RKO (cell line): ENCODE measurements around the gene C11orf97.
"Not testable (repeated sequence)": the region's sequence is repeated elsewhere in the genome, so short reads cannot be mapped to it uniquely, and the experiment has no call there.

Experiments used
- DNase-seq: peaks from one replicate; pipeline ENCODE4 v3.0.0-alpha.2; 2016; ENCODE audit warnings: low spot score

C11orf97 gene

DNA sequence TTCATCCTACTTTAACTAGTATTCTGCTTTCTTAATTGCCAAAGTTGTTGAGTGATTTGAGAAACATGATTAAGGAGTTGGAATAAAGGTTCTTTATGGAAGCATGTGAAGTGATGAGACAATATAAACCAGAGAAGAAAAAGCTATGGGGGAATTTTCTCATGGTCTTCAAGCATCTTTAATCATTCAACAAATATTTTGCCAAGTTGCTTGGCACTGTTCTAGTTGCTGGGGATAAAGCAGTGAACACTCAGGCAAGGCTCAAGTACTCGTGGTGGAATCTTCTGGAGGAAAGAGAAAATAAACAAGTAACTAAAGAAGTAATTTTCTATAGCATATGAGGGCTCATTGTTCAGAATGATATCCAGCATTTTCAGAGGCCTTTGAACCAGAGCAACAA is 45.7 kb downstream of the C11orf97 start:
- no peak for DNase-seq

DNA sequence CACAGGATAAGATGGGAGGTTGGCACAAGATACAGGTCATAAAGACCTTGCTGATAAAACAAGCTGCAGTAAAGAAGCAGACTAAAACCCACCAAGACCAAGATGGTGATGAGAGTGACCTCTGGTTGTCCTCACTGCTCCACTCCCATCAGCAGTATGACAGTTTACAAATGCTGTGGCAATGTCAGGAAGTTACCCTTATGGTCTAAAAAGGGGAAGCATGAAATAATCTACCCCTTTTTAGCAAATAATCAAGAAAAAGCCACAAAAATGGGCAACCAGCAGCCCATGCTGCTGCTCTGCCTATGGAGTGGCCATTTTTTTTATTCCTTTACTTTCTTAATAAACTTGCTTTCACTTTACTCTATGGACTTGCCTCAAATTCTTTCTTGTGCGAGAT is 46.2 kb downstream of the C11orf97 start:
- no peak for DNase-seq

DNA sequence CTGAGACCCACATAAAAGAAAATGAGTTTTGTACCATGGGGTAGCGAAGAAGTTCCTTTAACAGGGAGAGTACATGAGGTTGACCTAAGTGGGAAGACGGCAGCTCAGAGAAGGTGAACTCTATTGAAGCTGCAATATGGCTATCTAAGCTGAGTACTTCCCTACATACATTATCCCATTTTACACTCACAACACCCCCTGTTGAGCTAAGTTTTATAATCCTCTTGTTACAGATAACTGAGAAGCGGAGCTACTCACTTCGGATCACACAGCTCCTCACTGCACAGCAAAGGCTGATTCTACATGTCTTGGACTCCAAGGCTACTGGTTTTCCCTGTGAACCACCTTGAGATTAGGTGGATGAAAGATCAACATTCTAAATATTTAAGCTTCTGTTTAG is 46.7 kb downstream of the C11orf97 start:
- DNase-seq = no peak

DNA sequence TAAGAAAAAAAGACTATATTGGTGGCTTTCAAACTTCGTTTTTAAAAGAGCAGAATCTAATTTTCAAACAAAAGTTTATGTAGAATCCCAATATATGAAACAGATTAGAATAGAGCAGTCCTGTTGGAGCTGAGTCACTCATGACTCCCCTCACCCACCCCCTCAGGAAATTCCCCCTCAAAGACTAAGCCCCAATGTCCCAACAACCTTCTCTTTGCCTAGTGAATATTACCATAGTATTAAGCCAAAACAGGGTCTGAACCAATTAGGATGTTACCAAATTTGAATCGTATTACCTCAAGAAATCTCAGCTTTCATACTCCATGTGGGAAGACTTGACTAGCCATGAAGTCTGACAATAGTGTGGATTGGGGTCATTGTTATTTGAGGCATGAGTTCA is 47.1 kb downstream of the C11orf97 start:
- DNase-seq = no peak

DNA sequence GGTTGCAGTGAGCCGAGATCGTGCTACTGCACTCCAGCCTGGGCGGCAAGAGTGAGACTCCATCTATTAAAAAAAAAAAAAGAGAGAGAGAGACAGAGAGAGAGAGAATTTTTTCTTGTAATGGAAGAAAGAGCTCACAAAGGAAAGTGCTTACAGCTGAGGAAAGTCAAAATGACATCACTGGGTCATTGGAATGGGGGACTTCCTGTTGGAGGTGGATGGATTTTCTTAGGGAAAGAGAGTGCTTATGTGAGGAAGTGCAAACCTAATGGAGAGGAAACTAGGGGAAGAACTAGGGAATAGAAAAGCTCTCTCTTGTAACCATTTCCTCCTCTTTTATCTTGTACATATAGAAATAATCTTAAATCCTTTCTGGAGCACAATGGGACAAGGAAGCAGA is 48.6 kb downstream of the C11orf97 start:
- DNase-seq = no peak

DNA sequence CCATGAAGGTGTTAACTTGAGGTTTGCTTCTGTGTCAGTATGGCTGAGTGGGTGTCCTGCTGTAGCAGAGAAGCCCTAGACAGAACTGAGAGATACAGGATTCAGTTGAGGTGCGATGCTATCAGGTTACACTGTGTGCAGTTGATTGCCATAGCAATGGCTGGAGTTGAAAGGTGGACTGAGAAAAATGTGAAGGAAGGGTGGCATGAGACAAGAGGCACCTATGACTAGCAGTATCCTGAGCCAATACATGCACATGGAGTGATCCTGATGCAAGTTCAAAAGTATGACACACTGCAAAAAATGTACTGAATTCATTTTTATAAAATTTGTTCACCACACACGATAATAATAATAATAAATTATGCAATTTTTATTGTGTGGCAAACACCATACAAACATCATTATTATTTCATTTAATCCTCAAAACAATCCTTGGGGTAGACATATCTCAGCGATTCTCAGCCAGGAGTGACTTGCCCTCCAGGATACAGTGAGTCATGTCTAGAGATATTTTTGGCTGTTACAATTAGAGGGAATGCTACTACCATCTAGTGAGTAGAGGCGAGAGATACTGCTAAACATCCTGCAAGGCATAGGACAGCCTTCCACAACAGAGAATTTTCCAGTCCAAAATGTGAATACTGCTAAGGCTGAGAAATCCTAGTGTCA is 51.1 kb downstream of the C11orf97 start:
- peak; percentile 81 for DNase-seq

DNA sequence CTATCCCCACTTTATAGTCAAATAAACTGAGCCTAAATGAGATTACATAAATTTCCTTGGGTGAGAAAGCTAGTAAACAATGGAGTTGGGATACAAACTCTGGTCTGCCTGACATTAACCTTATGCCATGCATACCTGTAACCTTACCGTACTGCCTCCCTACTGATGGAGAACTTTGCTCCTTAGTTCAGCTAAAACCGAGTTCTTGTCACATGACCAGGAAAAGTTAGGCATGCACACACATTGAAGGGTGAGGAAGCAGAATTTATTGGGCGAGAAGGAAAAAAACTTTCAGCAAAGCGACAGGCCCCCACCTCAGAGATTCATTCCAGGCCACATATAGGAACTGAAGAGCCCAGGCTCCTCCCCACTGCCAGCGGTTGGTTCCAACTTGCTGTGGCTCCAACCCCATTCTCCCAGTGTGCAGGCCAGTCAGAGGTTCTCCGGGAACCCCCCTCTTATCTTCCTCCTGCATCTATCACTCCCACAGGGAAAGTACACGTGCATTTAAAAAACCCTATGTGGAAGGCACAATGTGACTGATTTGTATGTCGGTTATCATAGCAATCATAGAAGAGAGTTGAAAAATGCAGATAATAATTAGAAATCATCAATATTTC is 51.7 kb downstream of the C11orf97 start:
- DNase-seq = no peak

DNA sequence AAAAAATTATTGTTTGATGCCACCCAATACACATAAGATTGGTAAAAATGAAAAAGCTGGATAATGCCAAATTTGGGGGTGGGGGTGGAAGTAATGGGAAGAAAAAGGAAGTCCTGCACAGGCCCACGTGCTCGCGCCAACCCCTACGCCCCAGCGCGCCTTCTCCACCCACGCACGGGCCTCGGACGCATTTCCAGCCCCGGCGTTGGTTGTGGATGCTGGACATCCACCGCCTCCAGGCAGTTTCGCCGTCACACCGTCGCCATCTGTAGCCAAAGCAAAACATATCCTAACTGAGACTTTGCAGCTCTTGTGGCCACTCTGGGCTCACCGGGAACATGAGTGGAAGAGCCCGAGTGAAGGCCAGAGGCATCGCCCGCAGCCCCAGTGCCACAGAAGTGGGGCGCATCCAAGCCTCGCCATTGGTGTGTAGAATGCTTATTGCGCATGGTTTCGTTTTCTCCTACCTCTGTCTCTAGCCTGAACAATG is 55.0 kb downstream of the C11orf97 start, which contains the start of gene PIWIL4:
PIWIL4 (plus strand) TSS at position 188 of the 490 bp plus-strand sequence; CDS start at position 339, 151 bp downstream.
- DNase-seq = no peak

DNA sequence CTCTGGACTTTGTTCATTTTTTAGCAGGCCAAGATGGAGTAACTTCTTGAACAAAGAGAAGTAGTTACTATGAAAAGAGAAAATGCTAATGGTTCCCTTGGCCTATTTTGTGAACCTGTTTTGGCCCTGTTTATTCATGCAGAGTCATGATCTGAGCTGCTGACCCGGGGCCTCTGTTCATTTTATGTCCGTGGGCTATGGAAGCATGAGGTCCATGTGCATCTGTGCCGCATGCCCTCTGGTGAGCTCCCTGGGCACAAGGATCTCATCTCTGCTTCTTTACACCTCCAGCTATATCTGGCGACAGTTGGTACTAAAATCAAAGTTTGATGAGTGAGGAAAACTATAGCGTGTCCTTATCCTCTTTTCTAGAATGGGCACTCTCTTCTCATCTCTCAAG is 55.9 kb downstream of the C11orf97 start:
- DNase-seq = no peak

DNA sequence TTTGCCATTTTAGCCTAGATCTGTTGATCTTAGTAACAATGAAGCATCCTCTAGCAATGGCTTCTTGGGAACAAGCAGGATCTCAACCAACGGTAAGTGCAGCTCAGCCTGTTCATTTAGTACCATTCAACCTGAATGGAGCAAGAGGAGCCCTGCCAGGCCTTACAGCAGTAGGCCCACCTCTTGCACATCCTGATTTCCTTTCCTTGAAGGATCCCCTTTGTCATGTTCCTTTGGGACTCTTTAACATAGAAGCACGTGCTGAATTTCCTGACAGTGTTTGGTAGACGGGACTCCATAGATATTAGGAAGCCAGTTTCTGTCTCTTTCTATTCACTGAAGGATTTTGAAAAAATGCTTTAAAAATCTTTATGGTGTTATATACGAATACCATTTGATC is 56.5 kb downstream of the C11orf97 start:
- no peak for DNase-seq

DNA sequence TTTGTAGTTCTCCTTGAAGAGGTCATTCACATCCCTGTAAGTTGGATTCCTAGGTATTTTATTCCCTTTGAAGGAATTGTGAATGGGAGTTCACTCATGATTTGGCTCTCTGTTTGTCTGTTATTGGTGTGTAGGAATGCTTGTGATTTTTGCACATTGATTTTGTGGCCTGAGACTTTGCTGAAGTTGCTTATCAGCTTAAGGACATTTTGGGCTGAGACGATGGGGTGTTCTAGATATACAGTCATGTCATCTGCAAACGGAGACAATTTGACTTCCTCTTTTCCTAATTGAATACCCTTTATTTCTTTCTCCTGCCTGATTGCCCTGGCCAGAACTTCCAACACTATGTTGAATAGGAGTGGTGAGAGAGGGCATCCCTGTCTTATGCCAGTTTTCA is 60.7 kb downstream of the C11orf97 start:
- DNase-seq = not testable (repeated sequence)

DNA sequence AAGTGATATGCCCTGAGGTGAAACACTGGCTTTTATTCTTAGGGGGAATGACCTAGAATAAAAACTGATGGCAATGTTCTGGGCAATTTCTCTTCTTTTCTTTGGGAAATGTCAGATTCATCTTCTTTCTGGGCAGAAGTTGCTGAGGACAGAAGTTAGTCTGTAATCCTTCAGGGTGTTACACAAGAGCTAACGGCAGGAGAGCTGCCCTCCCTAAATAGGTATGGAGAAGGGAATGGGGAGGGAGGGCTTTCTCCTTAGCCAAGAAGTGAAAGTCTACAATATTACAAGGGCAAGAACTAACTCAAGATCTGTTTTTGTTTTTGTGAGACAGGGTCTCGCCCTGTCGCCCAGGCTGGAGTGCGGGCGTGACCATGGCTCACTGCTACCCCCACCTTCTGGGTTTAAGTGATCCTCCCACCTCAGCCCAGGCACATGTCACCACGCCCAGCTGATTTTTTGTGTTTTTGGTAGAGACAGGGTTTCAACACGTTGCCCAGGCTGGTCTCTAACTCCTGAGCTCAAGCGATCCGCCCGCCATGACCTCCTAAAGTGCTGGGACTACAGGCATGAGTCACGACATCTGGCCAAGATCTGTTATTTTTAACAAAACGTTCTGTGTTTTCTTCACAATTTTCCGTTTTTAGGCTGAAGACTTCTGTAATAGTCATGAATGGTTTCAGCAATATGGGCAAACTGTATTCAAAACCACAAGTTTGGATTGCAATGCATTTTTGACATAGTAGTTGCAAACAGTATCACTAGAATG is 62.1 kb downstream of the C11orf97 start:
- DNase-seq = no peak

DNA sequence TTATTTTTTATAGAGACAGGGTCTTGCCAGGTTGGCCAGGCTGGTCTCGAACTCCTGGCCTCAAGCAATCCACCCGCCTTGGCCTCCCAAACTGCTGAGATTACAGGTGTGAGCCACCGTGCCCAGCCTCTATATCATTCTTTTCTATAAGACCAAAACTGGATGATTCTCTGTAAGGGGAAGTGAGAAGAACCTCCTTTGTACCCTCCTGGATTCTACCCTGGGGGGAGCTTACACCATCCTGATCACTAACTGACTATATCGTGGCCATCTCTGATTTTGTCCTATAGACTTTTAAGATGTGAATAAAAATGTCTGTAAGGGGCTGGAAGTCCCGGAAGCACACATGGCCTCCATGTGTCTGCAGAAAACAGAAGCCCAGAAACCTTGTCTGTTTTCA is 64.0 kb downstream of the C11orf97 start:
- DNase-seq = no peak

DNA sequence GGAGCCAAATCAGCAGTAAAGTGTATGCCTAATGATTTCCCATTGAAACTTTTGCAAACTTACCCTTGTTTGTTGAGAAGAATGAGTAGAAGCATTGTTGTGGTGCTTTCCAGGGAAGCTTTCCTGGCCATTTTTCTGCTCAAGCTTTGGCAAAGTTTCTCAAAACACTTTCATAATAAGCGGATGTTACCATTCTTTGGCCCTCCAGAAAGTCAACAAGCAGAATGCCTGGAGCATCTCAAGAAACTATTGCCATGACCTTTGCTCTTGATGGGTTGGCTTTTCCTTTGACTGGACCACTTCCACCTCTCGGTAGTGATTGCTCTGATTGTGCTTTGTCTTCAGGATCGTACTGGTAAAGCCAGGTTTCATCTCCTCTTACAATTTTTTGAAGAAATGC is 65.6 kb downstream of the C11orf97 start:
- DNase-seq = no peak
